ENCODE data around the gene CMIP.

GRCh38 chr16:81517150-81517499, 72.5 kb downstream of the CMIP start:
- no peak for TF ChIP-seq POLR2A (IDR thresholded peaks at IDR 0.05)
- TF ChIP-seq CTCF (IDR thresholded peaks at IDR 0.05) = no peak

Data from esophagus squamous epithelium (tissue), 4 donors.